NT2/D1 (cell line): ENCODE data around the gene GDF9.

Experiments used
- SUZ12 ChIP-seq: IDR thresholded peaks from 2 replicates; pipeline ENCODE4 v1.6.1; 2011; ENCODE audit not compliant: insufficient read length, insufficient read depth; ENCODE audit errors: extremely low read depth
- ZNF274 ChIP-seq: IDR thresholded peaks from 2 replicates; pipeline ENCODE4 v1.6.1; 2011; ENCODE audit warnings: mild to moderate bottlenecking, low read depth, low read length

DNA sequence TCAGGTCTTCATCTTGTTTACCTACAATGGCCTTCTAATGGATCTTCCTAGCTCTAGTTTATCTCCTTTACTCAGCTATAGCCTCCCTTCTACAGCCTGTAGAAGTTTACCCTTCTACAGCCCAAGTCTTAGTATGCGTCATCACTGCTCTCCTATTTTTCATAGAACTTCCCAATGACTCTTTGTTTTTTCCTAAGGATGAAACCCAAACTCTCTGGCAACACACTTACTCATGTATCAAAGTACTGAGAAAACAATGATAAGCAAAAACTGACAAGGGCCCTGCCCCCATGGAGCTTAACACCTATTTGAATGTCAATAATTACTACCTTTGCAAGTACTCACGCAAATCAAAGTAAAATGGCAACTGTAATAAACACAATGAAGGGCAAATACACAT lies 40.9 kb upstream of the GDF9 start:
- no peak for TF ChIP-seq ZNF274
- no peak for TF ChIP-seq SUZ12
